GM12878 (cell line): ENCODE data around the gene SAMD4A. TPM values are rescaled to one million over a fixed set of nuclear protein-coding genes. Genes with fewer than 3 reads are reported as not detected.

Experiments used
- ATAC-seq: fragments of 200-7000 bp; cut with Tn5 transposase; 3 replicates; pipeline ENCODE4 v1.9.1; 2020; ENCODE audit warnings: mild to moderate bottlenecking, moderate library complexity
- BruUV-seq: library from RNA; stranded (reverse); fragments of 400-500 nt; replicated peaks from 2 replicates; lab custom pipeline; 2021; lab: Mats Ljungman, UMichigan
- CTCF ChIA-PET: fragments of 300-600 bp; sonication (Branson Sonifier 250); formaldehyde crosslinking; extraction: SDS; loops from one replicate; lab custom pipeline; 2021; ENCODE audit warnings: inconsistent platforms; lab: Yijun Ruan, JAX
- POLR2A ChIA-PET: fragments of 350-600 bp; formaldehyde crosslinking; extraction: SDS; loops from one replicate; lab custom pipeline; 2021; ENCODE audit warnings: inconsistent platforms; lab: Charles Lee
- RAD21 ChIA-PET: fragments of 300-600 bp; sonication (Branson Sonifier 250); formaldehyde crosslinking; loops from one replicate; lab custom pipeline; 2023; ENCODE audit warnings: antibody characterized with exemption; ENCODE audit not compliant: unreplicated experiment; lab: Charles Lee
- SMC1A ChIA-PET: fragments of 300-600 bp; sonication (Branson Sonifier 250); formaldehyde crosslinking; loops from one replicate; lab custom pipeline; 2023; ENCODE audit not compliant: unreplicated experiment, uncharacterized antibody; lab: Charles Lee
- DNase-seq: peaks from one replicate; pipeline ENCODE4 v3.0.0-alpha.2; 2011; ENCODE audit warnings: low read depth, low spot score
- FAIRE-seq: peaks from 3 replicates; lab custom pipeline; 2011; peaks lifted over from hg19 to GRCh38; lab: Jason Lieb, UNC
- H2AFZ ChIP-seq: 2 replicates; pipeline ENCODE4 v1.6.0; 2011; ENCODE audit warnings: low read depth, low read length, control low read depth; ENCODE audit not compliant: control insufficient read depth
- H3K27ac ChIP-seq: 2 replicates; pipeline ENCODE4 v1.5.1; 2011; ENCODE audit warnings: control low read depth; ENCODE audit not compliant: control insufficient read depth, insufficient read depth
- H3K27me3 ChIP-seq, 2 experiments: replicated peaks in 1 of 2; 2 replicates each; pipeline versions ENCODE4 v1.6.0 to v1.6.1; 2011; ENCODE audit warnings: low read length in 1 of 2; ENCODE audit not compliant: control insufficient read depth in 2 of 2, insufficient read depth in 2 of 2
- H3K36me3 ChIP-seq, 2 experiments: 2 replicates each; pipeline ENCODE4 v1.5.1; 2011; ENCODE audit warnings: low read length in 1 of 2; ENCODE audit not compliant: control insufficient read depth in 2 of 2, insufficient read depth in 2 of 2
- H3K4me1 ChIP-seq: 2 replicates; pipeline ENCODE4 v1.6.1; 2011; ENCODE audit warnings: mild to moderate bottlenecking, low read length, moderate library complexity, mixed read lengths; ENCODE audit not compliant: control insufficient read depth, insufficient read depth
- H3K4me2 ChIP-seq: 2 replicates; pipeline ENCODE4 v1.6.0; 2011; ENCODE audit warnings: control low read depth; ENCODE audit not compliant: control insufficient read depth, insufficient read depth
- H3K4me3 ChIP-seq: fragments of 200-600 bp; sonication (generic); 2 replicates; pipeline ENCODE4 v1.5.1; 2016
- H3K79me2 ChIP-seq: 2 replicates; pipeline ENCODE4 v1.6.0; 2011; ENCODE audit warnings: low read length; ENCODE audit not compliant: control insufficient read depth, insufficient read depth
- H3K9ac ChIP-seq: 2 replicates; pipeline ENCODE4 v1.8.0; 2011; ENCODE audit warnings: low read length, control low read depth, mixed read lengths; ENCODE audit not compliant: control insufficient read depth, insufficient read depth
- H3K9me3 ChIP-seq: replicated peaks from 3 replicates; pipeline ENCODE4 v1.5.1; 2011; ENCODE audit warnings: mild to moderate bottlenecking, low read length; ENCODE audit not compliant: control insufficient read depth, insufficient read depth
- H4K20me1 ChIP-seq: 2 replicates; pipeline ENCODE4 v1.6.0; 2011; ENCODE audit not compliant: control insufficient read depth, insufficient read depth
- BHLHE40 ChIP-seq, 2 experiments: fragments of 450-650 bp in 1 of 2; IDR thresholded peaks; 2 replicates each; pipeline ENCODE4 v1.6.1; 2011 to 2017; ENCODE audit warnings: low read depth in 2 of 2, borderline replicate concordance in 1 of 2, improper control_type of control experiment in 1 of 2, low read length in 1 of 2, mild to moderate bottlenecking in 1 of 2
- CHD1 ChIP-seq: IDR thresholded peaks from 2 replicates; pipeline ENCODE4 v1.6.1; 2012; ENCODE audit warnings: low read depth, low read length, improper control_type of control experiment
- CREB1 ChIP-seq: IDR thresholded peaks from 2 replicates; pipeline ENCODE4 v1.6.1; 2012; ENCODE audit warnings: low read depth, mild to moderate bottlenecking, inconsistent platforms
- ESRRA ChIP-seq: IDR thresholded peaks from 2 replicates; pipeline ENCODE4 v1.6.1; 2012; ENCODE audit warnings: mild to moderate bottlenecking, low read length, improper control_type of control experiment
- HCFC1 ChIP-seq: fragments of 150-350 bp; IDR thresholded peaks from 2 replicates; pipeline ENCODE4 v1.6.1; 2014; ENCODE audit warnings: low read length
- HDAC2 ChIP-seq: fragments of 200-600 bp; sonication (generic); IDR thresholded peaks from 2 replicates; pipeline ENCODE4 v1.6.1; 2017
- MYC ChIP-seq: IDR thresholded peaks from 2 replicates; pipeline ENCODE4 v1.6.1; 2011; ENCODE audit warnings: mild to moderate bottlenecking, low read length, moderate library complexity, inconsistent platforms; ENCODE audit not compliant: insufficient read depth, insufficient replicate concordance, insufficient read length, severe bottlenecking
- NFYB ChIP-seq: IDR thresholded peaks from 2 replicates; pipeline ENCODE4 v1.6.1; 2011; ENCODE audit warnings: low read depth, mild to moderate bottlenecking, low read length, improper control_type of control experiment, moderate library complexity; ENCODE audit not compliant: insufficient read depth
- NR2C1 ChIP-seq: fragments of 450-650 bp; IDR thresholded peaks from 2 replicates; pipeline ENCODE4 v1.6.1; 2017; ENCODE audit warnings: antibody characterized with exemption, mild to moderate bottlenecking, moderate library complexity
- NRF1 ChIP-seq: conservative IDR thresholded peaks from 2 replicates; pipeline ENCODE4 v1.6.1; 2011; ENCODE audit warnings: mild to moderate bottlenecking, low read depth, low read length, improper control_type of control experiment
- POU2F2 ChIP-seq: IDR thresholded peaks from 3 replicates; pipeline ENCODE4 v1.6.1; 2011; ENCODE audit warnings: low read depth, mild to moderate bottlenecking, low read length, borderline replicate concordance
- SMC3 ChIP-seq: IDR thresholded peaks from 2 replicates; pipeline ENCODE4 v1.6.1; 2011; ENCODE audit warnings: low read length, improper control_type of control experiment, borderline replicate concordance
- SREBF1 ChIP-seq: IDR thresholded peaks from 2 replicates; pipeline ENCODE4 v1.6.1; 2012; ENCODE audit warnings: mild to moderate bottlenecking, low read length
- TBL1XR1 ChIP-seq: IDR thresholded peaks from 2 replicates; pipeline ENCODE4 v1.6.1; 2012; ENCODE audit warnings: low read depth, low read length, improper control_type of control experiment
- WGBS: methylation state at CpG from one replicate; pipeline ENCODE4 v1.1.6; 2016; ENCODE audit warnings: low lambda C conversion rate; ENCODE audit not compliant: insufficient replicate concordance, insufficient coverage; ENCODE audit errors: missing lambda C conversion rate; 5-methylcytosine and 5-hydroxymethylcytosine counted together
- in situ Hi-C: fragments of 300-500 bp; cut with MboI; formaldehyde crosslinking; loops from 9 replicates; pipeline ENCODE4 v1.14.3; 2018; ENCODE audit warnings: mixed read lengths
- intact Hi-C: fragments of 100-400 bp; cut with micrococcal nuclease; formaldehyde crosslinking; loops from one replicate; pipeline ENCODE4 v1.14.2; 2022; ENCODE audit not compliant: unreplicated experiment
- polyA plus RNA-seq, 11 experiments: library from polyadenylated mRNA; depleted of rRNA in 4 of 11; unstranded in 6 of 11; stranded (reverse) in 5 of 11; fragments of >200 nt; fragmentation: Nextera tagmentation in 4 of 11; fragmentation: Illumina TruSeq in 1 of 11; extraction: Ambion mirVana in 4 of 11; extraction: Trizol in 1 of 11; gene quantifications; 1 replicate in 1 of 11; 2 replicates in 10 of 11; pipeline versions ENCODE4 v1.2.1 to v1.2.3, GENCODE V29; 2011 to 2016; ENCODE audit warnings: inconsistent platforms in 2 of 11, missing spikeins in 2 of 11, low read depth in 1 of 11
- total RNA-seq, 4 experiments: library from RNA; depleted of rRNA in 3 of 4; stranded (reverse); fragments of >200 nt in 3 of 4; fragmentation: Illumina TruSeq in 1 of 4; extraction: Trizol in 1 of 4; gene quantifications; 2 replicates each; pipeline versions ENCODE4 v1.2.1 to v1.2.3, GENCODE V29; 2013 to 2021
- TF ChIP-seq, protein P1 (sequence below): fragments of 450-650 bp; IDR thresholded peaks from 2 replicates; pipeline ENCODE4 v1.6.1; 2017; ENCODE audit warnings: borderline replicate concordance
- TF ChIP-seq, protein P2 (sequence below): fragments of 450-650 bp; IDR thresholded peaks from 2 replicates; pipeline ENCODE4 v1.6.1; 2017; ENCODE audit warnings: mild to moderate bottlenecking, moderate library complexity
- TF ChIP-seq, protein P3 (sequence below): fragments of 450-650 bp; formaldehyde crosslinking; IDR thresholded peaks from 2 replicates; pipeline ENCODE4 v1.5.0; 2022; ENCODE audit warnings: mild to moderate bottlenecking, missing genetic modification characterization

Gene SAMD4A
- total and polyA plus RNA-seq, 10 of the 15 experiments (the other 5 are each of a cell fraction or from before 2014, with no cell fraction given), result 0.05 to 0.56 (median 0.31) TPM

DNA sequence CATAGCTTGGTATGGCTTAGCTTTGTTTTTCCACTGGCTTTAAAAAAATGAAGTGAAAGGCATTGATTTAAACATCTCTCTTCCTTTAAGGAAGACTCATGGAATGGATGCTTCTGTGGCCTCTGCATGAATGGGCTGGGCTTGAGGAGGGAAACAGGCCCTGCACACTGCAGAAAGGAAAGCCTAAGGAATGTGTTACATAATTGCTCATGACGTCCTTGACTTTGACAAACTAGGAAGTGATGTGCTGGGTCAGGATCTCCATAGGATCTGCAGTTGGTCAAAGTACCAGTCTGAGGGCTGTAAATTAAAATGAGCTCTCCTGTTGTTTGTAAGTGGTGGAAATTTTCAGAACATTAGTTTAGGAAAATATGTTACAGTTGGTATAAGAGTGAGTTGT is 12.7 kb downstream of the SAMD4A start:
- H3K27ac ChIP-seq, result no peak overlapping the region
- no peaks in the 10 kb centered on the region for H3K79me2 ChIP-seq
- H3K9me3 ChIP-seq, result no peaks in the 10 kb centered on the region
- no peak overlapping the region for H2AFZ ChIP-seq
- H3K4me3 ChIP-seq, result no peak overlapping the region
- SMC1A ChIA-PET, result interaction anchor here (0.6 to 1.4 kb wide), 5 partner anchors 14 to 198 kb away, joined by 3 to 4 read pairs (median 3); no protein-coding TSS in a partner anchor
- no peaks in the 10 kb centered on the region for H4K20me1 ChIP-seq
- no peaks in the 10 kb centered on the region for H3K36me3 ChIP-seq
- POLR2A ChIA-PET, result no interaction called here
- H3K9ac ChIP-seq, result no peak overlapping the region
- in situ Hi-C loops, result no loop called here
- CTCF ChIA-PET, result interaction anchor here (0.8 to 1.0 kb wide), 2 partner anchors 15 to 63 kb away, joined by 4 to 5 read pairs; no protein-coding TSS in a partner anchor
- no TSS peak for BruUV-seq
- H3K27me3 ChIP-seq, result no peaks in the 10 kb centered on the region
- no peak overlapping the region for H3K4me2 ChIP-seq
- no peak for TF ChIP-seq TBL1XR1
- TF ChIP-seq CHD1, result no peak
- no peak for TF ChIP-seq NFYB
- TF ChIP-seq MYC, result no peak
- TF ChIP-seq, protein P1, sequence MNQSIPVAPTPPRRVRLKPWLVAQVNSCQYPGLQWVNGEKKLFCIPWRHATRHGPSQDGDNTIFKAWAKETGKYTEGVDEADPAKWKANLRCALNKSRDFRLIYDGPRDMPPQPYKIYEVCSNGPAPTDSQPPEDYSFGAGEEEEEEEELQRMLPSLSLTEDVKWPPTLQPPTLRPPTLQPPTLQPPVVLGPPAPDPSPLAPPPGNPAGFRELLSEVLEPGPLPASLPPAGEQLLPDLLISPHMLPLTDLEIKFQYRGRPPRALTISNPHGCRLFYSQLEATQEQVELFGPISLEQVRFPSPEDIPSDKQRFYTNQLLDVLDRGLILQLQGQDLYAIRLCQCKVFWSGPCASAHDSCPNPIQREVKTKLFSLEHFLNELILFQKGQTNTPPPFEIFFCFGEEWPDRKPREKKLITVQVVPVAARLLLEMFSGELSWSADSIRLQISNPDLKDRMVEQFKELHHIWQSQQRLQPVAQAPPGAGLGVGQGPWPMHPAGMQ, result no peak
- TF ChIP-seq CREB1, result no peak
- TF ChIP-seq ESRRA, result no peak
- TF ChIP-seq, protein P2, sequence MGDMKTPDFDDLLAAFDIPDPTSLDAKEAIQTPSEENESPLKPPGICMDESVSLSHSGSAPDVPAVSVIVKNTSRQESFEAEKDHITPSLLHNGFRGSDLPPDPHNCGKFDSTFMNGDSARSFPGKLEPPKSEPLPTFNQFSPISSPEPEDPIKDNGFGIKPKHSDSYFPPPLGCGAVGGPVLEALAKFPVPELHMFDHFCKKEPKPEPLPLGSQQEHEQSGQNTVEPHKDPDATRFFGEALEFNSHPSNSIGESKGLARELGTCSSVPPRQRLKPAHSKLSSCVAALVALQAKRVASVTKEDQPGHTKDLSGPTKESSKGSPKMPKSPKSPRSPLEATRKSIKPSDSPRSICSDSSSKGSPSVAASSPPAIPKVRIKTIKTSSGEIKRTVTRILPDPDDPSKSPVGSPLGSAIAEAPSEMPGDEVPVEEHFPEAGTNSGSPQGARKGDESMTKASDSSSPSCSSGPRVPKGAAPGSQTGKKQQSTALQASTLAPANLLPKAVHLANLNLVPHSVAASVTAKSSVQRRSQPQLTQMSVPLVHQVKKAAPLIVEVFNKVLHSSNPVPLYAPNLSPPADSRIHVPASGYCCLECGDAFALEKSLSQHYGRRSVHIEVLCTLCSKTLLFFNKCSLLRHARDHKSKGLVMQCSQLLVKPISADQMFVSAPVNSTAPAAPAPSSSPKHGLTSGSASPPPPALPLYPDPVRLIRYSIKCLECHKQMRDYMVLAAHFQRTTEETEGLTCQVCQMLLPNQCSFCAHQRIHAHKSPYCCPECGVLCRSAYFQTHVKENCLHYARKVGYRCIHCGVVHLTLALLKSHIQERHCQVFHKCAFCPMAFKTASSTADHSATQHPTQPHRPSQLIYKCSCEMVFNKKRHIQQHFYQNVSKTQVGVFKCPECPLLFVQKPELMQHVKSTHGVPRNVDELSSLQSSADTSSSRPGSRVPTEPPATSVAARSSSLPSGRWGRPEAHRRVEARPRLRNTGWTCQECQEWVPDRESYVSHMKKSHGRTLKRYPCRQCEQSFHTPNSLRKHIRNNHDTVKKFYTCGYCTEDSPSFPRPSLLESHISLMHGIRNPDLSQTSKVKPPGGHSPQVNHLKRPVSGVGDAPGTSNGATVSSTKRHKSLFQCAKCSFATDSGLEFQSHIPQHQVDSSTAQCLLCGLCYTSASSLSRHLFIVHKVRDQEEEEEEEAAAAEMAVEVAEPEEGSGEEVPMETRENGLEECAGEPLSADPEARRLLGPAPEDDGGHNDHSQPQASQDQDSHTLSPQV, result no peak
- no peak for TF ChIP-seq BHLHE40 (IDR thresholded peaks at IDR 0.05; ENCODE audit: borderline replicate concordance in 1 of 2, low read depth in 2 of 2, low read length in 1 of 2)
- no peak for TF ChIP-seq POU2F2
- TF ChIP-seq HDAC2, result no peak
- TF ChIP-seq SREBF1, result no peak
- TF ChIP-seq SMC3, result no peak
- no peak for TF ChIP-seq HCFC1
- TF ChIP-seq NR2C1, result no peak
- TF ChIP-seq NRF1, result no peak
- TF ChIP-seq, protein P3, sequence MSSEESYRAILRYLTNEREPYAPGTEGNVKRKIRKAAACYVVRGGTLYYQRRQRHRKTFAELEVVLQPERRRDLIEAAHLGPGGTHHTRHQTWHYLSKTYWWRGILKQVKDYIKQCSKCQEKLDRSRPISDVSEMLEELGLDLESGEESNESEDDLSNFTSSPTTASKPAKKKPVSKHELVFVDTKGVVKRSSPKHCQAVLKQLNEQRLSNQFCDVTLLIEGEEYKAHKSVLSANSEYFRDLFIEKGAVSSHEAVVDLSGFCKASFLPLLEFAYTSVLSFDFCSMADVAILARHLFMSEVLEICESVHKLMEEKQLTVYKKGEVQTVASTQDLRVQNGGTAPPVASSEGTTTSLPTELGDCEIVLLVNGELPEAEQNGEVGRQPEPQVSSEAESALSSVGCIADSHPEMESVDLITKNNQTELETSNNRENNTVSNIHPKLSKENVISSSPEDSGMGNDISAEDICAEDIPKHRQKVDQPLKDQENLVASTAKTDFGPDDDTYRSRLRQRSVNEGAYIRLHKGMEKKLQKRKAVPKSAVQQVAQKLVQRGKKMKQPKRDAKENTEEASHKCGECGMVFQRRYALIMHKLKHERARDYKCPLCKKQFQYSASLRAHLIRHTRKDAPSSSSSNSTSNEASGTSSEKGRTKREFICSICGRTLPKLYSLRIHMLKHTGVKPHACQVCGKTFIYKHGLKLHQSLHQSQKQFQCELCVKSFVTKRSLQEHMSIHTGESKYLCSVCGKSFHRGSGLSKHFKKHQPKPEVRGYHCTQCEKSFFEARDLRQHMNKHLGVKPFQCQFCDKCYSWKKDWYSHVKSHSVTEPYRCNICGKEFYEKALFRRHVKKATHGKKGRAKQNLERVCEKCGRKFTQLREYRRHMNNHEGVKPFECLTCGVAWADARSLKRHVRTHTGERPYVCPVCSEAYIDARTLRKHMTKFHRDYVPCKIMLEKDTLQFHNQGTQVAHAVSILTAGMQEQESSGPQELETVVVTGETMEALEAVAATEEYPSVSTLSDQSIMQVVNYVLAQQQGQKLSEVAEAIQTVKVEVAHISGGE (CRISPR knock-in tag), result no peak
- TF ChIP-seq, all 136 proteins: peak for 0
- RAD21 ChIA-PET, result no interaction called here
- FAIRE-seq, result no peak
- no peaks in the 10 kb centered on the region for H3K4me1 ChIP-seq
- 80% methylated on average over 1 of the region's 1 CpG for WGBS
- DNase-seq, result no peak
- intact Hi-C loops, result no loop called here
- no peak for ATAC-seq
